ENCODE results near the gene FOXD4L6.
"Not testable (repeated sequence)": the region's sequence is repeated elsewhere in the genome, so short reads cannot be mapped to it uniquely, and the experiment has no call there.

FOXD4L6 gene

DNA sequence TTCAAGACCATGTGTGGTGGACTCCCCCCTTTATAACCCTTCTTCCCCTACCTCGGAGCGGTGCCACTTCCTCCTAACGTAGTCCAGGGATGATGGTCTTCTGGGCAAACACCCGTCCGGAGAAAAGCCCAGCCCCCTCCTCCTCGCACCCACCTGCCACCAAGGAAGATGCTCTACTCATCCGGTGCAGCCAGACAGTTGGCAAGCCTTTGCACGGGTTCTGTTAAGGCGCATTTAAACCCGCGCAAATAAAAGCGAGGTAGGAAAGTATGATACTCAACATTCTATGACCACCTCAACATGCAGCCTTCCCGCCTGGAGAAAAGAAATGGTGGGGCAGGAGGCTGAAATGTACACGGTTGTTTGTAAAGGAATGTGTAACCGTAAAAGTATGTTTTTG lies at the start of gene FOXD4L6:
Gene FOXD4L6 (minus strand): TSS at position 101 of the 400 bp plus-strand sequence. CDS start 298 bp downstream, outside the sequence.
- not testable (repeated sequence) for H3K79me2 ChIP-seq (ENCODE audit: control insufficient read depth, insufficient read depth, low read length, unreplicated experiment); H3K27ac ChIP-seq (ENCODE audit: low read depth, low read length); H3K4me1 ChIP-seq (ENCODE audit: control insufficient read depth, insufficient read depth, low read length, unreplicated experiment); H3K36me3 ChIP-seq (ENCODE audit: insufficient read depth, low read length); H3K4me3 ChIP-seq (ENCODE audit: low read depth, low read length); H2AFZ ChIP-seq (ENCODE audit: low read length, unreplicated experiment); H3K27me3 ChIP-seq (ENCODE audit: insufficient read depth, low read length)

DNA sequence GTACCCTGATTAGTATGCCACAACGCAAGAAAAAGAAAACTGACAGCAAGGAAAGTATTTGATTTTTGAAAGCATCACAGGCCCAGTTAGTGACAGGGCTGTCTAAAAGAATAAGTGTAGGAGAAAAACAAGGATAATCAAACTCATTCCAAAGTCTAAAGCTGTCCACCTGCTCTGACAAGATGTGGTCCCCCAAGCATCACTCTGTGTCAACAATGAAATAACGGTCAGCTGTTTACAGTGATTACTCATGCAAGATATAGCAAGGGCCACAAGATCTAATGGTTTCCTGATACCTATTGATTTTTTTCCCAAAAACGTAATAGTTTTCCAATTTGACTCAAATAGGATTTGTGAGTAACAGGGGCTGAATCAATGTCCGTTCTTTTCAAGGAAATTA lies 46.5 kb upstream of the FOXD4L6 start:
- H3K4me1 ChIP-seq (ENCODE audit: control insufficient read depth, insufficient read depth, low read length, unreplicated experiment); H3K36me3 ChIP-seq (ENCODE audit: insufficient read depth, low read length); H2AFZ ChIP-seq (ENCODE audit: low read length, unreplicated experiment); H3K4me3 ChIP-seq (ENCODE audit: low read depth, low read length); H3K27me3 ChIP-seq (ENCODE audit: insufficient read depth, low read length); H3K79me2 ChIP-seq (ENCODE audit: control insufficient read depth, insufficient read depth, low read length, unreplicated experiment); H3K27ac ChIP-seq (ENCODE audit: low read depth, low read length): not testable (repeated sequence)

DNA sequence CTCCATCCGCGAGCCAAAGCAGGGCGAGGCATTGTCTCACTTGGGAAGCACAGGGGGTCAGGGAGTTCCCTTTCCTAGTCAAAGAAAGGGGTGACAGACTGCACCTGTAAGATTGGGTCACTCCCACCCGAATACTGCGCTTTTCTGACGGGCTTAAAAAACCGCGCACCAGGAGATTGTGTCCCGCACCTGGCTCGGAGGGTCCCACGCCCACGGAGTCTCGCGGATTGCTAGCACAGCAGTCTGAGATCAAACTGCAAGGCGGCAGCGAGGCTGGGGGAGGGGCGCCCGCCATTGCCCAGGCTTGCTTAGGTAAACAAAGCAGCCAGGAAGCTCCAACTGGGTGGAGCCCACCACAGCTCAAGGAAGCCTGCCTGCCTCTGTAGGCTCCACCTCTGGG lies 21.6 kb upstream of the FOXD4L6 start:
- not testable (repeated sequence) for H3K4me3 ChIP-seq (ENCODE audit: low read depth, low read length); H3K79me2 ChIP-seq (ENCODE audit: control insufficient read depth, insufficient read depth, low read length, unreplicated experiment); H3K36me3 ChIP-seq (ENCODE audit: insufficient read depth, low read length)

DNA sequence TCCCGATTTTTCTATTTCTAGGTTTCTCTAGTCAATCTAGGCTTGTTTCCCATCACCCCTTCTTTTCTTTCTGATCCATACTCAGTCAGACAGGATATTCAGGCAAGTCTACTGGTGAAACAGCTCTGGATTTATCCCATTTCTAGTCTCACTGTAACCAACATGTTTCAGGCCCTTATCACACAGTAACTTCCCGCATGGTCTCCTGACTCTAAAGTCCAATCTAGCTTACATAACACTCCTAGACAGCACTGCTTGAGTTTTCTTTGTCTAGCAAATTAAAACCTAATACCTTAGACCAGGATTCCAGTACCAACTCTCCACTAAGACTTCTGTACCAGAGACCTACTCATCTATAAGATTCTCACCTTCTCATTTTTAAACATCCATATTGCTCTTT lies 13.4 kb upstream of the FOXD4L6 start:
- H3K27me3 ChIP-seq (ENCODE audit: insufficient read depth, low read length); H3K36me3 ChIP-seq (ENCODE audit: insufficient read depth, low read length); H3K79me2 ChIP-seq (ENCODE audit: control insufficient read depth, insufficient read depth, low read length, unreplicated experiment); H3K4me1 ChIP-seq (ENCODE audit: control insufficient read depth, insufficient read depth, low read length, unreplicated experiment); H2AFZ ChIP-seq (ENCODE audit: low read length, unreplicated experiment); H3K4me3 ChIP-seq (ENCODE audit: low read depth, low read length); H3K27ac ChIP-seq (ENCODE audit: low read depth, low read length): not testable (repeated sequence)

More for the DNA sequence above, 21.6 kb upstream of the FOXD4L6 start:
- H3K27ac ChIP-seq (ENCODE audit: low read depth, low read length); H3K4me1 ChIP-seq (ENCODE audit: control insufficient read depth, insufficient read depth, low read length, unreplicated experiment); H3K27me3 ChIP-seq (ENCODE audit: insufficient read depth, low read length); H2AFZ ChIP-seq (ENCODE audit: low read length, unreplicated experiment): not testable (repeated sequence)

DNA sequence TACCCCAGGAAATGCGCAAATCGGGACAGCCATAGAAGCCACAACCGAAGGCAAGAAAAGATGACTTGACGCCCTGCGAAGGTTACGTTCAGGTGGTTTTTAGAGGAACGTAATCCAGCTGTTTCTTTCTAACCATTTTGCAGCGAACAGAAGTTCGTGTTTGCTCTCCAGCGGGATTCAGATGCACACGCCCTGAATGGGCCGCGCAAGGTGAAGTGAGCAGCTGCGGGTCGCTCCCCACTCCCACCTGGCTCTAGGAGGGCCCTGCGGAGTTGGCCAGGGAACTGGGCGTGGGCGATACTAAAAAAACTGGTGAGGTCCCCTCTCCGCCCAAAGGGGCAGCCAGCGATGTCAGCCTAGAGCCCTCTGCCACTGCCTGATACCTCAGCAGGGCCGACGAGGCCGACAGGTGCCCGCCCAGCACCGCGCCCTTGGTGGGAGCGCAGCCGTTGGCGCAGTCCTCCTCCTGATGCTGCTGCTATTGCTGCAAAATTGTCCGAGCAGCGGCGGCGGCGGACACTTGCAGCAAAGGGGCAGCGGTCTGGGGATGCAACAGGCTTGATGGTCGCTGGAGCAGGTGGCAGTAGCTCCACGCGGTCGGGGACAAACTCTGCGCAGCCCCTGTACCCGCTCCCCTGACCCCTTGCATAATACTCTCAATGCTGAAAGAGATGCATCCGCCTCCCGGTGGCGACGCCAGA lies 1.6 kb downstream of the FOXD4L6 start:
- H3K27me3 ChIP-seq (ENCODE audit: insufficient read depth, low read length); H3K36me3 ChIP-seq (ENCODE audit: insufficient read depth, low read length); H3K79me2 ChIP-seq (ENCODE audit: control insufficient read depth, insufficient read depth, low read length, unreplicated experiment); H3K4me3 ChIP-seq (ENCODE audit: low read depth, low read length); H3K4me1 ChIP-seq (ENCODE audit: control insufficient read depth, insufficient read depth, low read length, unreplicated experiment); H2AFZ ChIP-seq (ENCODE audit: low read length, unreplicated experiment); H3K27ac ChIP-seq (ENCODE audit: low read depth, low read length): not testable (repeated sequence)

DNA sequence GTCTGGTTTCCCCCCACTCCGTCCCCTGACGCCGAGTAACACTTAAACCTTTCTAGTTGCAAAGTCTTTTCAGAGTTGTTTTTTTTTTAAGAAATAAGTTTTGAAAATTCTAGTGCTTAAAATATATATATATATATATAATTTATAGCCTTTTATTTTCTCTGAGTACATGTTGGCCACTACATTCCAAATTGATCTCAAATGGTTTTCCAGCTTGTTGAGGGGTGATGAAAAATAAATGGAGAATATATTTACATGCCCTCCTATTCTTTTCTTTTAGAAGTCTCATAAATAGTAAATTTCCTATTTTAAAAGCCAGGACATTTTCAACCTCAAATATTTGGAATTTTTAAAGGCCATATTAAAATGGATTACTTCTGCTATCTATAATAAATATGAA lies 2.5 kb downstream of the FOXD4L6 start:
- not testable (repeated sequence) for H3K27ac ChIP-seq (ENCODE audit: low read depth, low read length); H2AFZ ChIP-seq (ENCODE audit: low read length, unreplicated experiment); H3K4me3 ChIP-seq (ENCODE audit: low read depth, low read length); H3K27me3 ChIP-seq (ENCODE audit: insufficient read depth, low read length); H3K4me1 ChIP-seq (ENCODE audit: control insufficient read depth, insufficient read depth, low read length, unreplicated experiment); H3K79me2 ChIP-seq (ENCODE audit: control insufficient read depth, insufficient read depth, low read length, unreplicated experiment); H3K36me3 ChIP-seq (ENCODE audit: insufficient read depth, low read length)

DNA sequence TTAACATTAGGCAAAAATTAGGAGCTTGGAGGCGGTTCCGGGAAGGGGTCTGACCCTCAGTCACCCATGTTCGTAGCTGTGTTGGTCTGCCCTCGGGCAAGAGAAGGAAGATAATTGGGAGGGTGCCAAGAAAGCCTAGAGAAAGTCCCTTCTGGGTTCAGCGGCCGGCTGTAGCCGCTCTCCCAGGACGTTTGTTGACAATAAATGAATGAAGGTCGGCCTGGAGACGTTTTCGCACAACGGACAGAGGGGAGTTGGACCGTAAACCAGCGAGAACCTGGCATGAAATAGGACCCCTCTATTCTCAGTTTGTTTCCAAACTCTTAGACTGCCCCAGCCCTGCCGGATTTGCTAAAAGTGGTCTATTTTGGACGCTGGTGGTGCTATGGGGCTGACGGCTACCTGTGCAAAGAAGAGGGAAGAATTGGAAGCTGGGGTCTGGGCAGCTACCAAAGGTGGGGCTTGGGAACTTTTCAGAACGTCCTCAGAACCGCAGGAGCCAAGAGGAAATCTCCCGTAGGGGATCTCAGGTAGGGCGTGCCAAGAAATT lies 3.3 kb downstream of the FOXD4L6 start:
- not testable (repeated sequence) for H3K4me1 ChIP-seq (ENCODE audit: control insufficient read depth, insufficient read depth, low read length, unreplicated experiment); H2AFZ ChIP-seq (ENCODE audit: low read length, unreplicated experiment); H3K36me3 ChIP-seq (ENCODE audit: insufficient read depth, low read length); H3K27me3 ChIP-seq (ENCODE audit: insufficient read depth, low read length); H3K27ac ChIP-seq (ENCODE audit: low read depth, low read length); H3K4me3 ChIP-seq (ENCODE audit: low read depth, low read length); H3K79me2 ChIP-seq (ENCODE audit: control insufficient read depth, insufficient read depth, low read length, unreplicated experiment)

DNA sequence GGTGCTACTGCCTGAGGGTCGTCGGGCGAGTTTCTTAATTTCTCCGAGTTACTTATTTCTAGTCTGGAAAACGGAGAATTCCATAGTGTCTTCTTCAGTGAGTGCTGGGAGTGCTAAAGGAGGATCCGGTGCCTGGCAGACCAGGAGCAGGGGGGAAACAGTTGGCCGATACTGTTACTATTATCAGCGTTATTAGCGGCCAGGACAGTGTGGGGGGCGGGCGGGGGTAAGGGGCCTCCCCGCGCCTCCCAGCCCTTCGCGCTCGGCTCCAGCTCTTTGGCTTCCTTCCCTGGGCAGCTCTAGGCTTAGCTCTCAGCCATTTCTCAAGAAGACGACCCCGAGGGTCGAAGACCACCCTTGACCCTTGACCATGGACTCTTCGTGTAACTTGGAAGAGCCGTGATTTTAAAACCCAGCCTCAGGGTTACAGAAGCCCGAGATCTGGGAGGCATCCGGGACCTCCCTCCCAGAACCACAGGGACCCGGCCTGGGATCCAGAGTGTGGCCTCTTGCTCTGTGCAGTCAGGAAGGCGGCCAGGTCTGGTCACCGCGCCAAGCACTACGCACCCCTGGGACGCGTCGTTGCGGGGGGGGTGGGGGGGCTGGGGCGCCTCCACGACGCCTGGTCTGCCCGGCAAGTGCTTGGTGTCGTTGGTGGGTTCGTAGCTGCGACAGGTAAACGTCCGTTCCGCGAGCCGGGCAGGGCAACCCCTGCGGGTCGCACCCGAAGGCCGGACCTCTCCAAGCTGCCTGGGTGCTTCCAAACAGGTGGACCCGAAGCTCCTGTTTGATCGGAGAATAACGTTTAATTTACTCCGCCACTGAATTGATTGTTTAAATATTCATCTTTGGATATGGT lies 4.0 kb downstream of the FOXD4L6 start:
- not testable (repeated sequence) for H3K4me3 ChIP-seq (ENCODE audit: low read depth, low read length); H3K36me3 ChIP-seq (ENCODE audit: insufficient read depth, low read length); H2AFZ ChIP-seq (ENCODE audit: low read length, unreplicated experiment); H3K27ac ChIP-seq (ENCODE audit: low read depth, low read length); H3K4me1 ChIP-seq (ENCODE audit: control insufficient read depth, insufficient read depth, low read length, unreplicated experiment); H3K79me2 ChIP-seq (ENCODE audit: control insufficient read depth, insufficient read depth, low read length, unreplicated experiment); H3K27me3 ChIP-seq (ENCODE audit: insufficient read depth, low read length)

DNA sequence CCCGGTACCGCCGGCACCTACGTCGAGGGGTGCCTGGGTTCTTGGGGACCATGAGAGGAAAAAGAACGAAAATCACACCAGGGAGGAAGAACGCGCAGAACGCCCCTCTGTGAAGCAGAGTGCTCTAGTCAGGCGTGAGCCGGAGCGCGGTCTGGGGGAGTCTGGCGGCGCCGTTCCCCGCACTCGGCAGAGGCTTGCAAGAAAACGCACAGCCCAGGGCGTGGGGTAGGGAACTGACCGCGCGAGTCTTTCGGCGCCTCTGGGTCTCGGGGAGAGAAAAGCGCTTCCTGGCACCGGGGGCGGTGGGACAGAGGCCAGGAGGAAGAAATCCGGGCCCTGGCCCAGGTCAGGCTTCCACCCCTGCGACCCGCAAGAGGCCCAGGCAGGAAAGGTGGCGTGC lies 4.7 kb downstream of the FOXD4L6 start:
- not testable (repeated sequence) for H3K4me1 ChIP-seq (ENCODE audit: control insufficient read depth, insufficient read depth, low read length, unreplicated experiment); H3K27ac ChIP-seq (ENCODE audit: low read depth, low read length); H2AFZ ChIP-seq (ENCODE audit: low read length, unreplicated experiment); H3K36me3 ChIP-seq (ENCODE audit: insufficient read depth, low read length); H3K79me2 ChIP-seq (ENCODE audit: control insufficient read depth, insufficient read depth, low read length, unreplicated experiment); H3K27me3 ChIP-seq (ENCODE audit: insufficient read depth, low read length); H3K4me3 ChIP-seq (ENCODE audit: low read depth, low read length)

DNA sequence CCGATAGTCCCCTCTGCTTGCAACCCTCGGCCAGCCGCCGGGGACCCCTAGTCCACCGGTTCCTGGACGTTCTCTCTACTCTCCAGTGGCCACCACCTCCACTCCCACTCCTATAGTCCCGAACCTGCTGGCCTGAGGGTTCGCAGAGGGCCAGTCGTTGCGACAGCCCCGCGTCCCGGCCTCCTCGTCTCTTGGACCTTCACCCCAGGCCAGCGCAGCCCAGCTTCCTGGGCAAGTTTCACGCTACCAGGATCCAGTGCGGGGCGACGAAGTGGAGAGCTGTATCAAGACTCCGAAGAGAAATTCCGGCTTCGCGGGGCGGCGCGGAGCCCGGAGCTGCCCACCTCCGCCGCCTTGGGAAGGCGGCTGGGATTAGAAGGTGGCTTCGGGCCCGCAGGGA lies 5.1 kb downstream of the FOXD4L6 start:
- H2AFZ ChIP-seq (ENCODE audit: low read length, unreplicated experiment); H3K36me3 ChIP-seq (ENCODE audit: insufficient read depth, low read length); H3K4me1 ChIP-seq (ENCODE audit: control insufficient read depth, insufficient read depth, low read length, unreplicated experiment); H3K4me3 ChIP-seq (ENCODE audit: low read depth, low read length); H3K27me3 ChIP-seq (ENCODE audit: insufficient read depth, low read length); H3K27ac ChIP-seq (ENCODE audit: low read depth, low read length); H3K79me2 ChIP-seq (ENCODE audit: control insufficient read depth, insufficient read depth, low read length, unreplicated experiment): not testable (repeated sequence)

DNA sequence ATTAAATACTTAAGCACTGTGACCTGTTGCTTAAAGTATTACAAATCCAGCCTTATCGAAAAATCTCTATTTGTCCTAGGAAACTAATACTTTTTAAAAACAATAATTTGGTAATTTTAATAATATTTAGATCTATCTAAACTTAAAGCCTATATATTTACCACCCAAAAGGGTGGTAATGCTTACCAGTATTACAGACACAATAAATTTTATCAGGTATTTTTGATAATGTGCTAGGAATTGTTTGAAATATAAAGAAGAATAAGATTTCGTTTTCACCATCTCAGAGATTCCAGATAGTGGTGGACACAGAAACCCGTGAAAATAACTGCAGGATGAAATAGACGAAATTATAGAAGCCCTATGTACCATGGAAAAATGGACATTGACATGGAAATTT lies 7.8 kb downstream of the FOXD4L6 start:
- not testable (repeated sequence) for H3K27ac ChIP-seq (ENCODE audit: low read depth, low read length); H3K4me3 ChIP-seq (ENCODE audit: low read depth, low read length); H3K27me3 ChIP-seq (ENCODE audit: insufficient read depth, low read length); H3K79me2 ChIP-seq (ENCODE audit: control insufficient read depth, insufficient read depth, low read length, unreplicated experiment); H3K36me3 ChIP-seq (ENCODE audit: insufficient read depth, low read length); H3K4me1 ChIP-seq (ENCODE audit: control insufficient read depth, insufficient read depth, low read length, unreplicated experiment); H2AFZ ChIP-seq (ENCODE audit: low read length, unreplicated experiment)
